Measurements from ENCODE around the gene NOTCH2. TPM values are rescaled to one million over a fixed set of nuclear protein-coding genes. Genes with fewer than 3 reads are reported as not detected.

NOTCH2 gene
- total RNA-seq, 1 experiment from 2014 or later, result 106 TPM

DNA sequence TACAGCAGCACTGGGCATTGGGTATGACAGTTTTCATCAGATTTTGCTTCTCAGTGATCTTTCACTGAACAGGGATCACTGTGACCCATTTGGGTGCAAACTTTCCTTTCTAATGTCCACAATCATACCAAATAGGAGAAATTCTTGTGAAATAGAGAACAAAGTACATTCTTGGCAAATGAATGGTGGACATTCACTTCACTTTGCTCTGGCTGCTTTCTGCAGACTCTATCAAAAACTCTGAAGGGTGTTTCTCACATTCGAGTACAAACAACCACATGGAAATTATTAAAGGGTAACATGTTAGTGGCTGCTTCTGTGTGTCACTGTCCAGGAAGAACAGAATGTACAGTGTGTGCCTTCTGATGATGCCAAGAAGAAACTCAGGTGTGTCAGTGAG lies 111.2 kb downstream of the NOTCH2 start:
- intact Hi-C loops (cut with micrococcal nuclease; ENCODE audit: unreplicated experiment), result no loop called here
- no peak overlapping the region for H3K4me2 ChIP-seq
- H4K20me1 ChIP-seq (ENCODE audit: insufficient read depth), result no peaks in the 10 kb centered on the region; the same call in 1 of the 2 replicates
- no peaks in the 10 kb centered on the region for H3K79me2 ChIP-seq (ENCODE audit: low read depth)
- no peak overlapping the region for H2AFZ ChIP-seq
- peaks cover 39% of the 10 kb centered on the region for H3K36me3 ChIP-seq (ENCODE audit: low read depth)
- no peaks in the 10 kb centered on the region for H3K9me3 ChIP-seq (ENCODE audit: insufficient read depth, low read depth)
- H3K27ac ChIP-seq, result no peak overlapping the region
- H3F3A ChIP-seq (ENCODE audit: insufficient read depth, low read depth), result peaks cover 6% of the 10 kb centered on the region; the same call in 1 of the 2 replicates
- no peaks in the 10 kb centered on the region for H3K9me2 ChIP-seq (ENCODE audit: insufficient read depth)
- H3K4me1 ChIP-seq (replicated peaks; ENCODE audit: insufficient read depth), result no peaks in the 10 kb centered on the region
- CTCF ChIA-PET, result no interaction called here
- H3K4me3 ChIP-seq, result no peak overlapping the region
- POLR2A ChIA-PET (ENCODE audit: unreplicated experiment), result no interaction called here
- DNase-seq, result no peak
- no peak for TF ChIP-seq EZH2 (IDR thresholded peaks at IDR 0.05; ENCODE audit: low read depth)
- TF ChIP-seq CTCF (conservative IDR thresholded peaks at IDR 0.05), result no peak
- H3K27me3 ChIP-seq (ENCODE audit: insufficient read depth, low read depth), result no peaks in the 10 kb centered on the region
- no TSS peak for BruUV-seq (replicated peaks)

- no peaks in the 10 kb centered on the region for H3K79me2 ChIP-seq (ENCODE audit: low read depth)
- H3K4me3 ChIP-seq, result no peak overlapping the region
- no peaks in the 10 kb centered on the region for H3K4me1 ChIP-seq (replicated peaks; ENCODE audit: insufficient read depth)
- no peak for DNase-seq
- no peaks in the 10 kb centered on the region; the same call in 1 of the 2 replicates for H4K20me1 ChIP-seq (ENCODE audit: insufficient read depth)
- no peak overlapping the region for H3K27ac ChIP-seq
- H3K4me2 ChIP-seq, result no peak overlapping the region
- H3K36me3 ChIP-seq (ENCODE audit: low read depth), result peaks cover 39% of the 10 kb centered on the region
- BruUV-seq (replicated peaks), result no TSS peak
- TF ChIP-seq CTCF (conservative IDR thresholded peaks at IDR 0.05) (no peak), EZH2 (IDR thresholded peaks at IDR 0.05; ENCODE audit: low read depth) (no peak)
- CTCF ChIA-PET, result no interaction called here
- POLR2A ChIA-PET (ENCODE audit: unreplicated experiment), result no interaction called here
- H3K9me3 ChIP-seq (ENCODE audit: insufficient read depth, low read depth), result no peaks in the 10 kb centered on the region
- peaks cover 6% of the 10 kb centered on the region; the same call in 1 of the 2 replicates for H3F3A ChIP-seq (ENCODE audit: insufficient read depth, low read depth)
- no peaks in the 10 kb centered on the region for H3K27me3 ChIP-seq (ENCODE audit: insufficient read depth, low read depth)
- no peaks in the 10 kb centered on the region for H3K9me2 ChIP-seq (ENCODE audit: insufficient read depth)
- intact Hi-C loops (cut with micrococcal nuclease; ENCODE audit: unreplicated experiment), result no loop called here
- no peak overlapping the region for H2AFZ ChIP-seq
These were observed 113.2 kb downstream of the NOTCH2 start for GRCh38 chr1:119956306-119956705.

DNA sequence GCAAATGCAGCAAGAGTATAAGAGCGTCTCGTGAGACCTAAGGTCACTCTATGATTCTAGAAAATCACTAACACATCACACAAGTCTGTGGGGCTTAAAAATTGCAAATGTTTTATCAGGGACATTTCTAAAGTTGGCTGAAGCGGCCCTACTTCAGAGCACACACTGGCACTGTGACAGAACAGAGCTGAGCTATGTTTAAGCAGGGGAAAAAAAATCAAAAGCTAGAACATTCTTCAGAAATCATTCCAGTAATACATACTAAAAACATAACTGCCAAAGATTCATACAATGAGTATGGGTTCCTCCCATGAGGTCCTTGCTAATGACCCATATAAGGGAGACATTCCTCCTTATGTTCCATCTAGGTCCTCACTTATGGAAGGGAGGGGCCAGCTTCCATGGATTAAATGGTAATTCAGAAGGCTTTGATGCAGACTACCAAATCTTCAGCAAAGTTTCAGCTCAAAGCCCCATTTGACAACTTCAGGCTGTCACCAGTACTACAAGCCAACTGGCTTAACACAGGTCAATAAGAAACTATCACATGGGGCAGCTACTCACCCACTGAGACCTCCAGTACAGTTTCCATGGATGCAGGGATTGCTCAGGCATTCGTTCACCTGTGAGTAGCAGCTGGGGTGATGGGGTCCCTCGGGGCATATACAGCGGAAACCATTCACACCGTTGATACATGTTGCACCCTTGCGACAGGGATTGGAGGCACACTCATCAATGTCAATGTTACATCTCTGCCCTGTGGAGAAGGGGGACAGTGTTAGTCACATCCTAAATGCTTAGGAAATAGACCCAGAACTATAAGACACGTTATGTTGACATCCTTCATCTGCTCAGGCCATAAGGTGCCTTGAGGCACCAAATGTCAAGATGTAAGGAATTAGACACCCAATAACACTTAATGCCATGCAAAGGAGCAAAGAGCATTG lies 114.7 kb downstream of the NOTCH2 start:
- H3K9me3 ChIP-seq (ENCODE audit: insufficient read depth, low read depth), result no peaks in the 10 kb centered on the region
- BruUV-seq (replicated peaks), result no TSS peak
- no peak overlapping the region for H2AFZ ChIP-seq
- H3K4me2 ChIP-seq, result no peak overlapping the region
- no peak overlapping the region for H3K4me3 ChIP-seq
- no peaks in the 10 kb centered on the region for H3K4me1 ChIP-seq (replicated peaks; ENCODE audit: insufficient read depth)
- H3K79me2 ChIP-seq (ENCODE audit: low read depth), result no peaks in the 10 kb centered on the region
- no peaks in the 10 kb centered on the region for H3K9me2 ChIP-seq (ENCODE audit: insufficient read depth)
- no peak for DNase-seq
- H4K20me1 ChIP-seq (ENCODE audit: insufficient read depth), result no peaks in the 10 kb centered on the region; the same call in 1 of the 2 replicates
- ChIA-PET POLR2A (ENCODE audit: unreplicated experiment) (no interaction called here), CTCF (no interaction called here)
- peaks cover 49% of the 10 kb centered on the region for H3K36me3 ChIP-seq (ENCODE audit: low read depth)
- H3K27ac ChIP-seq, result no peak overlapping the region
- TF ChIP-seq EZH2 (IDR thresholded peaks at IDR 0.05; ENCODE audit: low read depth), result no peak
- no peak for TF ChIP-seq CTCF (conservative IDR thresholded peaks at IDR 0.05)
- H3F3A ChIP-seq (ENCODE audit: insufficient read depth, low read depth), result peaks cover 6% of the 10 kb centered on the region; the same call in 1 of the 2 replicates
- intact Hi-C loops (cut with micrococcal nuclease; ENCODE audit: unreplicated experiment), result no loop called here
- H3K27me3 ChIP-seq (ENCODE audit: insufficient read depth, low read depth), result no peaks in the 10 kb centered on the region

Measured in PC-9 (cell line).